Heart left ventricle (tissue), 16 donors: ENCODE results near the gene DCUN1D3. TPM values are rescaled to one million over a fixed set of nuclear protein-coding genes. Genes with fewer than 3 reads are reported as not detected.
A peak's percentile ranks its signal among the peaks of the same experiment; 100 is the strongest.

Source experiments
- ATAC-seq, 4 donors: fragments of 200-7000 bp; cut with Tn5 transposase; one replicate each; pipeline ENCODE4 v1.9.1; 2020 to 2022; ENCODE audit warnings: moderate library complexity in 4 of 4, mild to moderate bottlenecking in 3 of 4, moderate number of reproducible peaks in 1 of 4
- DNase-seq, 5 donors: peaks; one replicate each; pipeline ENCODE4 v3.0.0-alpha.2; 2020
- H3K27ac ChIP-seq, 12 donors: fragments of 200-600 bp; sonication (generic) in 4 of 12; one replicate each; pipeline versions ENCODE4 v1.5.0 to v1.8.0; 2016 to 2022; ENCODE audit warnings: mild to moderate bottlenecking in 2 of 12
- H3K27me3 ChIP-seq, 9 donors: fragments of 200-600 bp; sonication (generic) in 2 of 9; one replicate each; pipeline versions ENCODE4 v1.5.1 to v1.8.0; 2016 to 2022; ENCODE audit warnings: mild to moderate bottlenecking in 3 of 9
- H3K36me3 ChIP-seq, 9 donors: fragments of 200-600 bp; sonication (generic) in 2 of 9; one replicate each; pipeline versions ENCODE4 v1.5.0 to v1.8.0; 2018 to 2022; ENCODE audit warnings: mild to moderate bottlenecking in 2 of 9
- H3K4me1 ChIP-seq, 12 donors: fragments of 200-600 bp; sonication (generic) in 4 of 12; one replicate each; pipeline versions ENCODE4 v1.5.0 to v1.8.0; 2016 to 2022; ENCODE audit warnings: mild to moderate bottlenecking in 3 of 12
- H3K4me3 ChIP-seq, 12 donors: fragments of 200-600 bp; sonication (generic) in 4 of 12; one replicate each; pipeline versions ENCODE4 v1.5.0 to v1.8.0; 2017 to 2022; ENCODE audit warnings: mild to moderate bottlenecking in 9 of 12, moderate library complexity in 4 of 12
- H3K9me3 ChIP-seq, 12 donors: fragments of 200-600 bp; sonication (generic) in 4 of 12; one replicate each; pipeline versions ENCODE4 v1.5.0 to v1.8.0; 2016 to 2022; ENCODE audit warnings: mild to moderate bottlenecking in 1 of 12
- CTCF ChIP-seq, 12 donors: fragments of 200-600 bp; sonication (generic) in 4 of 12; IDR thresholded peaks; one replicate each; pipeline versions ENCODE4 v1.5.0 to v1.8.0; 2018 to 2022; ENCODE audit warnings: antibody characterized with exemption in 12 of 12, mild to moderate bottlenecking in 5 of 12
- POLR2A ChIP-seq, 2 donors: fragments of 450-650 bp; IDR thresholded peaks; one replicate each; pipeline ENCODE4 v1.6.1; 2017; ENCODE audit warnings: antibody characterized with exemption in 2 of 2, mild to moderate bottlenecking in 2 of 2, moderate library complexity in 2 of 2
- WGBS, 4 donors: extraction: QIAGEN DNeasy Blood & Tissue Kit in 2 of 4; methylation state at CpG; one replicate each; pipeline versions ENCODE4 v1.1.5 to v1.1.7; 2013 to 2018; 5-methylcytosine and 5-hydroxymethylcytosine counted together
- intact Hi-C, 10 donors: fragments of 100-400 bp; cut with DNase I; formaldehyde crosslinking; loops; one replicate each; pipeline versions ENCODE4 v1.11.1 to v1.14.2; 2022
- polyA plus RNA-seq, 2 donors: library from polyadenylated mRNA; stranded (reverse); fragments of 200-250 nt; gene quantifications; one replicate each; pipeline ENCODE4 v1.2.3, GENCODE V29; 2013
- total RNA-seq, 9 donors: library from RNA; depleted of rRNA in 2 of 9; stranded (reverse); fragments of >200 nt in 2 of 9; fragmentation: NEBNext Ultra II Directional in 3 of 9; extraction: Animal tissue kit (Norgen Biotek cat#: 25700) in 3 of 9; gene quantifications; one replicate each; pipeline versions ENCODE4 v1.1.0 to v1.2.4, GENCODE V29; 2016 to 2023
- donor health status: ischemic (EF 13 %, LVEDD 7.1; RV severe dilation, severe dysfunction).
- donor health status: healthy with polysubstance abuse.
- donor health status: DM: no; HTN: yes; CAD: no.
- donor health status: DM: no; HTN: no; CAD: no.
- donor health status: ischemic (EF 25% LVEDD 6.9; RV normal size, moderate dysfunction).
- donor health status: ischemic (EF 25% LVEDD 5.7; RV mildly dilated, moderate dysfunction).
- donor health status: healthy.
- donor health status: DM: yes; HTN: yes; CAD: no.
- donor health status: ischemic (EF 35%, LVEDD 5.7; RV mildly dilated, moderate dysfunction).
- donor health status: nonischemic (EF 11% LVEDD 7.7; RV severe dilation, severe dysfunction).
- donor health status: DM: yes; HTN: yes; CAD: no.
- donor health status: PGD.
- donor health status: ischemic (EF 29% LVEDD 5.4; RV normal size, mild dysfunction).
- donor health status: nonischemic (EF 23%, LVEDD 6.1; RV moderate dilation, normal function).

The DCUN1D3 gene
- total and polyA plus RNA-seq, 11 donors: 2.6 to 21.4 (median 11.0) TPM

- WGBS, 4 donors: 87 to 97% (median 94%) methylated on average over 3 of the region's 3 CpGs
- intact Hi-C loops: no loop called here
- ATAC-seq (no peak), DNase-seq (no peak)
- peak overlapping the region in 1 of 12 donors; percentile 11 for H3K27ac ChIP-seq
- no peak overlapping the region for H3K4me3 ChIP-seq
- TF ChIP-seq POLR2A (IDR thresholded peaks at IDR 0.05) (no peak), CTCF (IDR thresholded peaks at IDR 0.05) (no peak)
- peaks cover 14 to 87% (median 58%) of the 10 kb centered on the region in 12 donors for H3K4me1 ChIP-seq
- no peaks in the 10 kb centered on the region for H3K27me3 ChIP-seq
- peaks cover 0 to 4% (median 0%) of the 10 kb centered on the region in 9 donors for H3K36me3 ChIP-seq
- no peaks in the 10 kb centered on the region for H3K9me3 ChIP-seq
These were observed 26.8 kb downstream of the DCUN1D3 start for GRCh38 chr16:20873331-20873730.

- H3K4me3 ChIP-seq: no peak overlapping the region
These were observed 28.0 kb downstream of the DCUN1D3 start for GRCh38 chr16:20871941-20872815.

GRCh38 chr16:20871258-20871657 is 28.9 kb downstream of the DCUN1D3 start:
- ATAC-seq (no peak), DNase-seq (no peak)
- intact Hi-C loops: no loop called here
- Histone ChIP-seq H3K9me3 (no peaks in the 10 kb centered on the region), H3K27me3 (no peaks in the 10 kb centered on the region), H3K36me3 (peaks cover 0 to 4% (median 0%) of the 10 kb centered on the region in 9 donors), H3K4me3 (no peak overlapping the region), H3K27ac (peak overlapping the region in 6 of 12 donors; percentile 13 to 85 (median 43)), H3K4me1 (peaks cover 14 to 95% (median 74%) of the 10 kb centered on the region in 12 donors)
- TF ChIP-seq POLR2A (IDR thresholded peaks at IDR 0.05): no peak
- no peak for TF ChIP-seq CTCF (IDR thresholded peaks at IDR 0.05)
- 37 to 91% (median 58%) methylated on average over 2 of the region's 2 CpGs for WGBS, 4 donors

More at GRCh38 chr16:20871941-20872815, 28.0 kb downstream of the DCUN1D3 start:
- peaks cover 0 to 4% (median 0%) of the 10 kb centered on the region in 9 donors for H3K36me3 ChIP-seq
- H3K4me1 ChIP-seq: peaks cover 14 to 87% (median 64%) of the 10 kb centered on the region in 12 donors
- TF ChIP-seq POLR2A (IDR thresholded peaks at IDR 0.05): no peak
- no peak for TF ChIP-seq CTCF (IDR thresholded peaks at IDR 0.05)
- H3K9me3 ChIP-seq: no peaks in the 10 kb centered on the region
- intact Hi-C loops: no loop called here
- DNase-seq (no peak), ATAC-seq (no peak)
- no peaks in the 10 kb centered on the region for H3K27me3 ChIP-seq
- peak overlapping the region in 1 of 12 donors; percentile 27 for H3K27ac ChIP-seq
- 76 to 86% (median 82%) methylated on average over 9 of the region's 9 CpGs for WGBS, 4 donors

- WGBS, 4 donors: 47 to 66% (median 58%) methylated on average over 2 of the region's 2 CpGs
- peak overlapping the region in 10 of 12 donors; percentile 1 to 85 (median 41) for H3K27ac ChIP-seq
- no peak for TF ChIP-seq POLR2A (IDR thresholded peaks at IDR 0.05)
- no peak for TF ChIP-seq CTCF (IDR thresholded peaks at IDR 0.05)
- H3K36me3 ChIP-seq: peaks cover 0 to 4% (median 0%) of the 10 kb centered on the region in 9 donors
- H3K9me3 ChIP-seq: no peaks in the 10 kb centered on the region
- no peak for DNase-seq
- peaks cover 14 to 98% (median 81%) of the 10 kb centered on the region in 12 donors for H3K4me1 ChIP-seq
- no peak for ATAC-seq
- intact Hi-C loops: no loop called here
- no peaks in the 10 kb centered on the region for H3K27me3 ChIP-seq
- H3K4me3 ChIP-seq: no peak overlapping the region
These were observed 29.9 kb downstream of the DCUN1D3 start for GRCh38 chr16:20870122-20870820.
